Measurements from ENCODE around the gene KRTAP5-9.
"Not testable (repeated sequence)": the region's sequence is repeated elsewhere in the genome, so short reads cannot be mapped to it uniquely, and the experiment has no call there.

KRTAP5-9 gene

GRCh38 chr11:71539017-71539416, 9.2 kb upstream of the KRTAP5-9 start:
- H3K4me3 ChIP-seq (ENCODE audit: insufficient read depth, low read length, poor library complexity, severe bottlenecking), result no peak overlapping the region
- TF ChIP-seq EZH2phosphoT487 (conservative IDR thresholded peaks at IDR 0.05; ENCODE audit: low read length) (no peak), CTCF (IDR thresholded peaks at IDR 0.05; ENCODE audit: insufficient read depth, low read length, poor library complexity, severe bottlenecking) (no peak)
- no peak overlapping the region for H3K4me2 ChIP-seq (ENCODE audit: low read depth, low read length, poor library complexity, severe bottlenecking)
- H4K20me1 ChIP-seq (ENCODE audit: low read depth, low read length), result no peaks in the 10 kb centered on the region
- no peaks in the 10 kb centered on the region for H3K79me2 ChIP-seq (ENCODE audit: insufficient read depth, low read length)
- no peaks in the 10 kb centered on the region for H3K27me3 ChIP-seq (ENCODE audit: low read length)
- H3K9me2 ChIP-seq (replicated peaks; ENCODE audit: insufficient read depth, low read length), result no peaks in the 10 kb centered on the region
- no peak overlapping the region for H2AFZ ChIP-seq (ENCODE audit: low read depth, low read length, severe bottlenecking)
- H3K9me3 ChIP-seq (ENCODE audit: insufficient read depth, low read length), result no peaks in the 10 kb centered on the region
- no peak overlapping the region for H3K27ac ChIP-seq (ENCODE audit: low read depth, low read length)
- no peaks in the 10 kb centered on the region for H3K36me3 ChIP-seq (ENCODE audit: low read length)
- no peak overlapping the region for H3K9ac ChIP-seq (ENCODE audit: low read length)
- no peaks in the 10 kb centered on the region for H3F3A ChIP-seq (ENCODE audit: insufficient read depth)

DNA sequence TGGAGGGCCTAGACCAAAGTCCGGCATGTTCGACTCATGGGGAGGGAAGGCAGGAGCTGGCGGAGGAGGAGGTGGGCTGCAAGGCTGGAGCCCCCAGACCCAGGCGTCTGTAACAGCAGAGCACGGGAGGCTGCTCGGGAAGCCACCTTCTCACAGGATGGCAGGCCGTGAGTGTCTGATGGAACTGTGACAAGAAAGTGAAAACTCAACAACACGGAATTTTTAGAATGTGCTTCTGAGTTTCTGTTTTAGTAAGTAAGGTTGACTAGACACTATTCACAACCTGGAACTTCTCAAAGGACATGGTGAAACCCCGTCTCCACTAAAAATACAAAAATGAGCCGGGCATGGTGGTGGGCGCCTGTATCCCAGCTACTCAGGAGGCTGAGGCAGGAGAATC, 8.2 kb upstream of the KRTAP5-9 start:
- H3K9me2 ChIP-seq (replicated peaks; ENCODE audit: insufficient read depth, low read length); H4K20me1 ChIP-seq (ENCODE audit: low read depth, low read length); H3F3A ChIP-seq (ENCODE audit: insufficient read depth); H3K79me2 ChIP-seq (ENCODE audit: insufficient read depth, low read length); H3K27ac ChIP-seq (ENCODE audit: low read depth, low read length); H2AFZ ChIP-seq (ENCODE audit: low read depth, low read length, severe bottlenecking); H3K4me3 ChIP-seq (ENCODE audit: insufficient read depth, low read length, poor library complexity, severe bottlenecking); H3K36me3 ChIP-seq (ENCODE audit: low read length); H3K9me3 ChIP-seq (ENCODE audit: insufficient read depth, low read length); H3K4me2 ChIP-seq (ENCODE audit: low read depth, low read length, poor library complexity, severe bottlenecking); H3K27me3 ChIP-seq (ENCODE audit: low read length); H3K9ac ChIP-seq (ENCODE audit: low read length): not testable (repeated sequence)

GRCh38 chr11:71540521-71541304, 7.5 kb upstream of the KRTAP5-9 start:
- H3K4me2 ChIP-seq (ENCODE audit: low read depth, low read length, poor library complexity, severe bottlenecking); H3F3A ChIP-seq (ENCODE audit: insufficient read depth); H3K27ac ChIP-seq (ENCODE audit: low read depth, low read length); H3K9ac ChIP-seq (ENCODE audit: low read length); H3K9me3 ChIP-seq (ENCODE audit: insufficient read depth, low read length); H3K9me2 ChIP-seq (replicated peaks; ENCODE audit: insufficient read depth, low read length); H3K27me3 ChIP-seq (ENCODE audit: low read length); H4K20me1 ChIP-seq (ENCODE audit: low read depth, low read length); H3K36me3 ChIP-seq (ENCODE audit: low read length); H3K79me2 ChIP-seq (ENCODE audit: insufficient read depth, low read length); H2AFZ ChIP-seq (ENCODE audit: low read depth, low read length, severe bottlenecking); H3K4me3 ChIP-seq (ENCODE audit: insufficient read depth, low read length, poor library complexity, severe bottlenecking): not testable (repeated sequence)

GRCh38 chr11:71542382-71542781, 5.8 kb upstream of the KRTAP5-9 start:
- no peaks in the 10 kb centered on the region for H4K20me1 ChIP-seq (ENCODE audit: low read depth, low read length)
- H3K9me3 ChIP-seq (ENCODE audit: insufficient read depth, low read length), result no peaks in the 10 kb centered on the region
- H3F3A ChIP-seq (ENCODE audit: insufficient read depth), result no peaks in the 10 kb centered on the region
- no peak overlapping the region for H3K4me3 ChIP-seq (ENCODE audit: insufficient read depth, low read length, poor library complexity, severe bottlenecking)
- H3K27ac ChIP-seq (ENCODE audit: low read depth, low read length), result no peak overlapping the region
- no peak overlapping the region for H2AFZ ChIP-seq (ENCODE audit: low read depth, low read length, severe bottlenecking)
- no peaks in the 10 kb centered on the region for H3K27me3 ChIP-seq (ENCODE audit: low read length)
- H3K79me2 ChIP-seq (ENCODE audit: insufficient read depth, low read length), result no peaks in the 10 kb centered on the region
- no peak for TF ChIP-seq CTCF (IDR thresholded peaks at IDR 0.05; ENCODE audit: insufficient read depth, low read length, poor library complexity, severe bottlenecking)
- TF ChIP-seq EZH2phosphoT487 (conservative IDR thresholded peaks at IDR 0.05; ENCODE audit: low read length), result no peak
- H3K4me2 ChIP-seq (ENCODE audit: low read depth, low read length, poor library complexity, severe bottlenecking), result no peak overlapping the region
- no peak overlapping the region for H3K9ac ChIP-seq (ENCODE audit: low read length)
- H3K9me2 ChIP-seq (replicated peaks; ENCODE audit: insufficient read depth, low read length), result no peaks in the 10 kb centered on the region
- no peaks in the 10 kb centered on the region for H3K36me3 ChIP-seq (ENCODE audit: low read length)
